Umbilical cord (tissue), 2 donors: Measurements from ENCODE around the gene GABBR1. TPM values are rescaled to one million over a fixed set of nuclear protein-coding genes. Genes with fewer than 3 reads are reported as not detected.

Source experiments
- DNase-seq: peaks from one replicate; pipeline ENCODE4 v3.0.0-alpha.2; 2015; ENCODE audit warnings: low spot score
- total RNA-seq: library from RNA; depleted of rRNA; stranded (reverse); fragments of >200 nt; gene quantifications from one replicate; pipeline ENCODE4 v1.2.3, GENCODE V29; 2014; ENCODE audit warnings: low replicate concordance; ENCODE audit not compliant: insufficient read depth

GABBR1 gene
- total RNA-seq, 1 donor from 2014 or later, result 32.0 TPM

- no peak for DNase-seq
Measured at GRCh38 chr6:29620630-29621029, 12.4 kb downstream of the GABBR1 start.

GRCh38 chr6:29619578-29620160 is 13.3 kb downstream of the GABBR1 start:
- DNase-seq, result no peak

GRCh38 chr6:29617782-29618554 is 15.0 kb downstream of the GABBR1 start:
- no peak for DNase-seq

GRCh38 chr6:29611426-29611825 is 21.6 kb downstream of the GABBR1 start:
- DNase-seq, result no peak

GRCh38 chr6:29610540-29610939 is 22.4 kb downstream of the GABBR1 start:
- DNase-seq, result no peak

GRCh38 chr6:29608131-29608530 is 24.9 kb downstream of the GABBR1 start:
- no peak for DNase-seq

GRCh38 chr6:29603930-29604329 is 29.1 kb downstream of the GABBR1 start:
- no peak for DNase-seq

GRCh38 chr6:29603456-29603855 is 29.5 kb downstream of the GABBR1 start:
- no peak for DNase-seq

GRCh38 chr6:29602564-29603361 is 30.2 kb downstream of the GABBR1 start:
- peak; percentile 15 for DNase-seq

- no peak for DNase-seq
Measured at GRCh38 chr6:29598172-29598747, 34.7 kb downstream of the GABBR1 start.

- DNase-seq, result no peak
Measured at GRCh38 chr6:29597184-29597583, 35.8 kb downstream of the GABBR1 start.

- no peak for DNase-seq
Measured at GRCh38 chr6:29596381-29596900, 36.5 kb downstream of the GABBR1 start.

- DNase-seq, result peak; percentile 20
Measured at GRCh38 chr6:29593199-29593855, 39.7 kb downstream of the GABBR1 start.

GRCh38 chr6:29591677-29592076 is 41.3 kb downstream of the GABBR1 start:
- DNase-seq, result no peak

- no peak for DNase-seq
Measured at GRCh38 chr6:29590218-29590808, 42.7 kb downstream of the GABBR1 start.

GRCh38 chr6:29589423-29590048 is 43.4 kb downstream of the GABBR1 start:
- peak; percentile 53 for DNase-seq

- DNase-seq, result no peak
Measured at GRCh38 chr6:29584821-29585220, 48.2 kb downstream of the GABBR1 start, which contains the start of gene OR2H2. OR2H2 (plus strand) TSS chr6:29585121; CDS start chr6:29587945, 2,824 bp downstream.

GRCh38 chr6:29577544-29577943 is 55.4 kb downstream of the GABBR1 start:
- DNase-seq, result no peak

- DNase-seq, result no peak
Measured at GRCh38 chr6:29576056-29576455, 56.9 kb downstream of the GABBR1 start.

- no peak for DNase-seq
Measured at GRCh38 chr6:29567991-29568390, 65.0 kb downstream of the GABBR1 start.
